HG02623 (cell line): ENCODE results near the gene EPHA8.

Experiments used
- ATAC-seq: cut with Tn5 transposase; IDR thresholded peaks from one replicate; pipeline ENCODE4 v1.9.1; 2021; ENCODE audit warnings: moderate library complexity; ENCODE audit not compliant: unreplicated experiment

EPHA8 gene

GRCh38 chr1:22612671-22613571 lies 49.6 kb downstream of the EPHA8 start:
- no peak for ATAC-seq

- ATAC-seq: no peak
Measured at GRCh38 chr1:22613572-22613918, 50.3 kb downstream of the EPHA8 start.

- ATAC-seq: no peak
Measured at GRCh38 chr1:22613951-22614350, 50.7 kb downstream of the EPHA8 start.

GRCh38 chr1:22615886-22616285 lies 52.6 kb downstream of the EPHA8 start:
- ATAC-seq: no peak

GRCh38 chr1:22616571-22616970 lies 53.3 kb downstream of the EPHA8 start:
- ATAC-seq: no peak

- no peak for ATAC-seq
Measured at GRCh38 chr1:22618056-22618455, 54.8 kb downstream of the EPHA8 start.

- no peak for ATAC-seq
Measured at GRCh38 chr1:22619252-22619651, 56.0 kb downstream of the EPHA8 start.

- ATAC-seq: no peak
Measured at GRCh38 chr1:22619798-22620197, 56.5 kb downstream of the EPHA8 start.

GRCh38 chr1:22621761-22622160 lies 58.5 kb downstream of the EPHA8 start:
- ATAC-seq: no peak

GRCh38 chr1:22625262-22625925 lies 62.1 kb downstream of the EPHA8 start:
- ATAC-seq: no peak

- ATAC-seq: no peak
Measured at GRCh38 chr1:22626237-22627157, 63.2 kb downstream of the EPHA8 start.

- no peak for ATAC-seq
Measured at GRCh38 chr1:22627331-22627730, 64.0 kb downstream of the EPHA8 start.

GRCh38 chr1:22628698-22629444 lies 65.6 kb downstream of the EPHA8 start:
- no peak for ATAC-seq

GRCh38 chr1:22629886-22630285 lies 66.6 kb downstream of the EPHA8 start:
- no peak for ATAC-seq

- no peak for ATAC-seq
Measured at GRCh38 chr1:22633697-22634463, 70.6 kb downstream of the EPHA8 start.

GRCh38 chr1:22635436-22635835 lies 72.1 kb downstream of the EPHA8 start:
- ATAC-seq: no peak

GRCh38 chr1:22636353-22636752 lies 73.1 kb downstream of the EPHA8 start, which contains the start of gene C1QA:
Gene C1QA, plus strand, starts transcription at chr1:22636628. Its CDS starts 989 bp downstream, at chr1:22637617.
- ATAC-seq: no peak

GRCh38 chr1:22636927-22637326 lies 73.6 kb downstream of the EPHA8 start:
- no peak for ATAC-seq

GRCh38 chr1:22637907-22638445 lies 74.7 kb downstream of the EPHA8 start:
- ATAC-seq: no peak
